Activated T-cell treated with anti-CD3 and anti-CD28 coated beads for 4 hours (primary cell): ENCODE results near the gene GPX7.
A peak's percentile ranks its signal among the peaks of the same experiment; 100 is the strongest.

ENCODE experiments used
- DNase-seq: peaks from one replicate; pipeline ENCODE4 v3.0.0-alpha.2; 2020

Gene GPX7

DNA sequence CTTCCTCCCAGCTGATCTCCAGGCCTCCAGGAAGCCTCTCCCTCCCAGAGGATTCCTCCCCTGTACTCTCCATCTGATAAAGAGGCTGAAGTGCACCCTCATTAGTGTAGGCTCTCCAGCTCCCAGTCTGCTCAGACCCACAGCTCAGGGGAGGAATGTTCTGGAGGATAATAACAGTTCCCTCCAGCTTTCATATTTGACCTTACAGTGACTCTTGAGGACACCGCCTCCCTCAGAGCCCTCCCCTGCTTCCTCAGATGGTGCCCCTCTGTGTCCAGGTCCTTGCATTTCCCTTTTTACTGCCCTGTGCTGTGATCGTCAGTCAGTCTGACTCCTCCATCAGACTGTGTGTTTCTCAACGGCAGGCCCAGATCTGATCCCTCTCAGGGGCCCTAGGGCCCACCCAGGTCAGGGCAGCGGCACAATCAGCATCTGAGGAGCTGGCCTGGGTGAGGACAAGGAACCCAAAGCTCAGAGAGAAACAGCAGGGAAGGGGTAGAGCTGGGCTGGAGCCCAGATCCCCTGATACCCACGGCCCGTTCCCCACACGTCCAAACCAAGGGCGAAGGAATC lies 29.7 kb downstream of the GPX7 start:
- no peak for DNase-seq

DNA sequence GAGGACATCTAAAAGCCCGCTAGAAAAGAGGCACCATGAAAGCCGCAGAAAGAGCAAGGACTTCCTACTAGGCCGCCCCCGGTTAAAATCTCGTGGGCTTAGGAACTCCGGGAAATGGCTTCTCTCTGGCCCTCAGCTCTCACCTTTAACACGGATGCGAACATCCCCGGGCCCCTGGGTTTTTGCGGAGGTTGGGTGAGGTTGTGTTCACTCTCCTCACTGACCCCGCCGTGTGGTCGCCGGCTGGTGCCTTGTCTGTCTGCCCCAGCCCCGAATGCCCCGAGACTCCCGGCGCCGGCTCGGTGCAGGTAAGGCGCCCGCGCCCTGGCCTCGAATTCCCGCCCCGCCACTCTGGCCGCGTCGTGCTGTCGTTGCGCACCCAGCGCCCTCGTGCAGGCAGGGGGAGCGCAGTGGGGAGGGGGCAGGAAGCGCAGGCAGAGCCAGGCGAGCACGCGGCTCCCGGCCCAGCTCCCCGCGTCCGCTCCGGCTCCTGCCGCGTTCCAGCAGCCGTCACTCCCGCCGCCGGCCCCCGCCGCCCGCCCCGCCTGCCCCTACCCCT lies 30.6 kb downstream of the GPX7 start, which contains the start of gene SHISAL2A:
Gene SHISAL2A, plus strand, starts transcription at position 437 of the 559 bp plus-strand sequence. CDS start 326 bp downstream, outside the sequence.
- peak; percentile 50 for DNase-seq

- DNase-seq = peak; percentile 14
These were observed 31.2 kb downstream of the GPX7 start for GRCh38 chr1:52633291-52633754.

DNA sequence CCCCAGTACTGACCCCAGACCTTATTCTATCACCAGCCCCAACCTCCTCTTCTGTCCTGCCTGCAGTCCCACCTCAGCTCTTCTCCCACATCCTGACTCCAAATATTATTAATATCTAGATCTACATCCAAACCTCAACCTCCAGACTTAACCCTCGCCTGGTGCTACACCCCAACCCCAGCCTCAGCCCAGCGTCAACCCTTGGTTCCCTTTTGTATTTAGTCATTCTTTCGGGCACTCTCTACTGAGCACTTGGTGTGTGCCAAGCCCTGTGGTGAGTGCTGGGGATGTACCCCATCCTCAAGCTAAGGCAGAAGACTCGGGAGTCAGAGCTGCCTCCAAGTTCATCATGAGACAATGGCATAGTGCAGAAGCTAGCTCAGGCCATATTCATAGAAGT lies 31.9 kb downstream of the GPX7 start:
- no peak for DNase-seq

DNA sequence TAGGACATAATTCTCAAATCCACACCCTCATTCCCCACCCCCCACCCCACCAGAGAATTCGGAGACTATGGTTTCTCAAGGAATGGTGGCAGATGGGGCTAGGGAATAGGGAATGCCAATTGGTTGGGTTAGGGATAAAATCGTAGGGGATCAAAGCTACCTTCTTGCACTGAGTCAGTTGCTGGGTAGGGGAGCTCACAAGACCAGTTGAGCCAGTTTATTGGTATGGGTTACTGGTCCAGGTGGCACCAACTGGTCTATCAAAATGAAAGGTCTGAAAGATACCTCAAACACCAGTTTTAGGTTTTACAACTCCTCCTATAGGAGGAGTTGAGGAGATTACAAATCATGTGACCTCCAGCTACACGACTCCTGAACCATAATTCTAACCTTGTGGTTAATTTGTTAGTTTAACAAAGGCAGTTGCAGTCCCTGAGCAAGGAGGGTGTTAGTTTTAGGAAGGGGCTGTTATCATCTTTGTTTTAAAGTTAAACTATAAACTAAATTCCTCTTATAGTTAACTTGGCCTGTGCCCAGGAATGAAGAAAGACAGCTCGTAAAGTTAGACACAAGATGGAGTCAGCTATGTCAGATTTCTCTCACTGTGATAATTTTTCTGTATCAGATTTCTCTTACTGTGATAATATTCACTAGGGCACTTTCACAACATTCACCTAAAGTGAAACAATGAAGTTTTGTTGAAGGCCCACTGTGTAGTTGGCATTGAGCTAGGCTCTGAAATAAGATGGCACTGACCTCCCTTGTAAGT lies 33.3 kb downstream of the GPX7 start:
- DNase-seq = no peak

DNA sequence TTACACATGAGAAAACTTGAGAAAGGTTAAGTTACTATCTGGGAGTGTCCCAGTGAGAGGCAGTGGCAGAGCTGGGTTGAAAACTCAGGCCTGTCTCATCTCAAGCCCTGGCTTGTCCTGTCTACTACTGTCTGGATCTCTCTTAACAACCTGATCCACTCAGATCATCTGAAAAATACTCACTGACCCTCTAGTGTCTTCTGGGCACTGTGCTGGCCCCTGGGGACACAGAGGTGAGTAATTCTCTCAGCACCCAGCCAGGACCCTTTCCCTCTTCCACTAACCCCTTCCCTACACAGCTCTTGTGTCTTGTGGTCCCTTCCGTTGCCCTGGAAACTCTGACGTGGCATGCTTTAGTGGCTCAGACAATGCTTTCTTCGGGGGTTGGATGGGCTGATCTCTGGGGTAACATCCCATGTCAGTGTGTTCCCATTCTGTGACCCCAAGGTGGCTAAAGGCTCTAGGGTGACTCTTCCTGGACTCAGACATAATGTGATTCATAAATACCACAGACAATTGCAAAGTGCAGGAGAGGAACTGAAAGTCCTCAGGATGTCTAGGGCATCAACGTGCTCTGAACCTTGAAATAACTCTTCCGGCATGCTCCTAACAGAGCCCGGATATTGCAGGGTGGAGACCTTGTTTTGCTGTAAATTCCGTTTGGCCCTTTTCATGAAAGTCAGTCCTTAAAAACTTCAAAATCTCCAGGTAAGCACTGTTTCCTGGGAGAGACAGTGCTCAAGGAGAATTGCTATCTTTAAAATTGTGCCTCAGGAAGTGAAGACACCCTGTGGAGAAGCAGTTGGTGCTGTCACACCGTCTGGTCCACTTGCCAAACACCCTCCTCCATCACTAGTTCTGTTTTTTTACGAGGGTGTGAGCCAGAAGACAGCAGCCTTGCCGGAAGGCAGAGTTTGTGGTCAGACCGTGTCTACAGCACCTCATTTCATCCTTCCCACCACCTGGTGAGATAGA lies 34.8 kb downstream of the GPX7 start:
- peak; percentile 60 for DNase-seq

GRCh38 chr1:52637946-52638345 lies 35.8 kb downstream of the GPX7 start:
- no peak for DNase-seq

DNA sequence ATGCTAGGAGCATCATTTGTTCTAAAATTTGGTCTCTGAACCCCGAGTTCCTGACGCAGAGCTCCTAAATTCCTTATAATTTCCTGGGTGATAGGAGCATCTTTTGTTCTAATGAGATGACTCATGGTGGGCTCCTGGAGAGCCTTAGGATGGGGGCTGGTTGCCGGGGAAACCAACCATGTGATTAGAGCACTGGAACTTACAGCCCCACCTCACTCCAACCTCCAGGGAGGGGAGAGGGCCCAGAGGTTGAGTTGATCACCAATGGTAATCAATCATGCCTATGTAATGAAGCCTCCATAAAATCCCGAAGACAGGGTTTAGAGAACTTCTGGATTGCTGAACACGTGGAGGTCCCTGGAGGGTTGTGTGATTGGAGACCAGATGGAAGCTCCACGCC lies 38.5 kb downstream of the GPX7 start:
- DNase-seq = no peak

DNA sequence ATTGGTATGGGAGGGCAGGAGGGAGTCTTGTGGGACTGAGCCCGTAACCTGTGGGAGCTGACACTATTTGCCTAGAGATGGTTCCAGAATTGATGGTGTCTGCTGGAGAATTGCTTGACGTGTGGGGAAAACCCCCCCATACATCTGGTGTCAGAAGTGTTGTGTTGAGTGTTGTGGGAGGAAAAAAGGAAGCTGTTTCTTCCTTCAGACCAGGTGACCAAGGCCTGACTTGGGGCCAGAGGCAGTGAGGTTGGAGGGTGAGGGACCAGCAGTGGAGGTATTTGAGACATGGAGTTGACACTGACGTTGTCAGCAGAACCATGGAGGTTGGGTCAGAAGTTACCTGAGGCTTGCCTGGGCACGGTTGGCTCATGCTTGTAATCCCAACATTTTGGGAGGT lies 39.1 kb downstream of the GPX7 start:
- DNase-seq = no peak

- no peak for DNase-seq
These were observed 43.1 kb downstream of the GPX7 start for GRCh38 chr1:52645261-52645660.

DNA sequence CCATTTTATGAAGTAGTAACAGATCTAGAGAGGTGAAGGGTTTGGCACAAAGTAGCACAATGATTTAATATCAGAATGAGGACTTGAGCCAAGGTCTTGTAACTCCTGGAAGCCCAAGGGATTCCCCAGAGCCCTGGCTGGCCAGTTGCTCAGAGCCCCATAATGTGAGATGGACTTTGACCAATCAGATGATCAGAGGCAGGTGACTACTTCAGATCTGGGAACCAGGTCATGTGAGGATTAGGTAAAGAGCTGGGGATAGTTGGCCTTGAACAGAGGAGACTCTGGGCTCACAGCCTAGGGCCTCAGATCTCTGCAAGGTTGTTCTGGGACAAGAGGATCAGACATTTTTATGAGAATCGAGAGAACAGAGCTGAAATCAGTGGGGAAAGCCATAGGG lies 49.7 kb downstream of the GPX7 start:
- DNase-seq = no peak

GRCh38 chr1:52653207-52653849 lies 51.2 kb downstream of the GPX7 start:
- no peak for DNase-seq

DNA sequence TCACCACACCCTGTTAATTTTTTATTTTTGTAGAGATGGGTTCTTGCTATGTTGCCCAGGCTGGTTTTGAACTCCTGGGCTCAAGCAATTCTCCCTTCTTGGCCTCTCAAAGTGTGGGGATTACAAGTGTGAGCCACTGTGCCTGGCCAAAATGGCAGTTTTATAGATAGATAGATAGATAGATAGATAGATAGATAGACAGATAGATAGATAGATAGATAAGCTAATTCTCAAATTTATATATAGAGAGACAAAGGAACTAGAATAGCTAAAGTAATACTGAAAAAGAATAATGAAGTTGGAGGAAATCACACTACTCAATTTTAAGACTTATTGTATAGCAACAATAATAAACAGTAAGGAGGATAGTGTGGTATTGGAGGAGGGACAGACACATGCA lies 51.9 kb downstream of the GPX7 start:
- no peak for DNase-seq

GRCh38 chr1:52657702-52658101 lies 55.5 kb downstream of the GPX7 start:
- no peak for DNase-seq
